CD4-positive, alpha-beta T cell treated with Interleukin-4 for 4 hours (primary cell): ENCODE results near the gene TPCN2.
"Not testable (repeated sequence)": the region's sequence is repeated elsewhere in the genome, so short reads cannot be mapped to it uniquely, and the experiment has no call there.

Experiments used
- DNase-seq: peaks from one replicate; pipeline ENCODE4 v3.0.0-alpha.2; 2020

Gene TPCN2

DNA sequence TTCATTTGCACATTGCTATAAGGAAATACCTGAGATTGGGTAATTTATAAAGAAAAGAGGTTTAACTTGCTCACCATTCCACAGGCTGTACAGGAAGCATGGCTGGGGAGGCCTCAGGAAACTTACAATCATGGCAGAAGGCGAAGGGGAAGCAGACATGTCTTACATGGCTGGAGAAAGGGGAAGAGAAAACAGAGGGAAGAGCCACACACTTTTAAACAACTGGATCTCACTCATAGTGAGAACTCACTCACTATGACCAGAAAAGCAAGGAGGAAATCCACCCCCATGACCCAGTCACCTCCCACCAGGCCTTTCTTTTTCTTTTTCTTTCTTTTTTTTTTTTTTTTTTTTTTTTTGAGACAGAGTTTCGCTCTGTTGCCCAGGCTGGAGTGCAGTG lies 85.5 kb downstream of the TPCN2 start:
- DNase-seq: not testable (repeated sequence)

DNA sequence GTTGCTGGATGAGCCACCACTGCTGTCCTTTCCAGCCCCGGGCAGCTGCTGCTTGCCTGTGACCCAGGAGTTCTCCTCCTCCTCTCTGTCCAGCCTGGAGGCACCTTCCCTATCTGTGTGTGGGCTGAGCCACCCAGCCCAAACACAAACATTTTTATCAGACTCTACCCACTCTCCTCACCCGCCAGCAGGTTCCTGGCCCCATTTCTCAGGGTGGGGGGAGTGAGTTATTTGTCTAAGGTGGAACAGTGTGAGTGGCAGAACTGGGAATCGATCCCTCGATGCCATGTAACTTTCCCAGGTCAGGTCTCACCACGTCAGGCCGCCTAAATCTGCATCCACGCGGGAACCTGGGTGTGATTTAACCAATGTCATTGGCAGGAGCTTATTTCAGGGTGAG lies 86.2 kb downstream of the TPCN2 start:
- no peak for DNase-seq

DNA sequence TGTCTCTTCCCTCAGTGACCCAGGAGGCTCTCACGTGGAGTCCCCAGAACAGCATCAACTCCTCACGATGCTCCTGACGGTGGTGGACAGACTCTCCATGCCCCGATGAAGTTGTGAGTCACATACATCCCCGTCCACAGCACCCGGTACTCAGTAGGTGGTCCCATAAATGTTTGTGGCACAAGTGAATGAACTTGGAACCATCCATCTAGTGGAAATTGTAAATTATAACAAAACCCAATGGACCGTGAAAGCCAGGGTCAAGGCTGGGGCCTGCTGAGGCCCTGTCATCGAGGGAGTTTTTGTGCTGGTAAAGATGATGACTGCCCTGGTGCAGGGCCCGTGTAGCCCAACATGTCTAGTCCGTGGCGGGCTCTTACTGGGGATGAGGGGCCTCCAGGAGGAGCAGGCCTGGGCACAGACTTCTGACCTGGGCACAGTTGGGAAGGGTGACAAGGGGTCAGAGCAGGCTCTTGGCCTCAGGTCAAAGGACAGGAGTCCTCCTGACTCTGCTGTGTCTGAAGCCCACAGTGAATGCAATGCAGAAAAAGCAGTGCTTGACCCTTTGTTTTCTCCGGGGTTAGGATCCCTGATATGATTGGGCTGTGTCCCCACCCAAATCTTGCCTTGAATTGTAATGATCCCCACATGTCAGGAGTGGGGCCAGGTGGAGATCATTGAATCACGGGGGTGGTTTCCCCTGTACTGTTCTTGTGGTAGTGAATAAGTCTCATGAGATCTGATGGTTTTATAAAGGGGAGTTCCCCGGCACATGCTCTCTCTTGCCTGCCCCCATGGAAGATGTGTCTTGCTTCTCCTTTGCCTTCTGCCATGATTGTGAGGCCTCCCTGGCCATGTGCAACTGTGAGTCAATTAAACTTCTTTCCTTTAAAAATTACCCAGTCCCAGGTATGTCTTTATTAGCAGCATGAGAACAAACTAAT lies 87.0 kb downstream of the TPCN2 start:
- no peak for DNase-seq

DNA sequence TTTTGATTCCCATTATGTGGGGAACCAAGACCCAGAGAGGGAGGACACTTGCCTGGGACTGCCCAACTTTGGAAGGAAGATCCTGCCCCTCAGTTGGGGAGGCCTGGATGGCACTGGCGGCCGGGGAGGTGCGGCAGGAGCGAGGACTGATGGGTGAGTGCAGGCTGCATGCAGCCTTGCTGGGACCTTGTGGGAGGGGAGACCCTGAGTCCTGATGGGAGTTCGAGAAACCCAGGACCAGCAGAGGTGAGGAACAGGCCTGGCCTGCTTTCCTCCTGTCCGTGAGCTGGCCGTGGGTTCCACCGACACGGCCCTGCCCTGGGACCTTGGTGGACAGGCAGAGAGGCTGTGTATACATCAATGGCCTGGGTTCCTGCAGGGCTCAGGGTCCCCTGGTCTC lies 87.7 kb downstream of the TPCN2 start:
- no peak for DNase-seq

DNA sequence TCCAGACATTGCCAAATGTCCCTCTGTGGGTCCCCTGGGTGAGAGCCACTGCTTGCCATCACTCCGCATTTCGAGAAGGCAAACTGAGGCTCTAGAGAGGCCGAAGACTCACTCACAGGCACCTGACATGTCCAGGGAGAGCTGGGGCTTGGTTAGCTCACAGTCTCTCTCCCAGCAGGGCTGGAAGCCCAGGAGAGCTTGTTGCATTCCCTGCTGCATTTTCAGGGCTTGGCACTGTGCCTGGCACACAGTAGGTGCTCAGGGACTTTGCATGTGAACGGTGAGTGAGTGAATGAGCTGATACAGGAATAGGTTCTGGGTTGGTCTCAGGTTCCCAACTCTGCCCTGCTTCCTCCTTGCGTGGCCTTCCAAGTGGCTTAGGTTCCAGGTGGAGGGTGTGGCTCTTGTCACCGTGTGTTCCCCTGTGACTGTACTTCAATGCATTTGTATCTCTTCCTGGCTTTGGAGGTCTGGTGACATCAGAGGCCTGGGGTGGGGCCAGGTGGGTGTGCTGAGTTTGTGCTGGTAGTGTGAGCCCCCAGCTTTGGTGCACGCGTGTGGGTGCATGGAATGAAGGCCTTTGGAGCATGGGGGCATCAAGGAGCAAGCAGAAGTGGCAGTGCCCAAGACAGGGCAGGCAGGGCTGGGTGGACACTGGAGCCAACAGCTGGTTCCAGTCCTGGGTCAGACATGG lies 88.6 kb downstream of the TPCN2 start:
- DNase-seq: no peak

DNA sequence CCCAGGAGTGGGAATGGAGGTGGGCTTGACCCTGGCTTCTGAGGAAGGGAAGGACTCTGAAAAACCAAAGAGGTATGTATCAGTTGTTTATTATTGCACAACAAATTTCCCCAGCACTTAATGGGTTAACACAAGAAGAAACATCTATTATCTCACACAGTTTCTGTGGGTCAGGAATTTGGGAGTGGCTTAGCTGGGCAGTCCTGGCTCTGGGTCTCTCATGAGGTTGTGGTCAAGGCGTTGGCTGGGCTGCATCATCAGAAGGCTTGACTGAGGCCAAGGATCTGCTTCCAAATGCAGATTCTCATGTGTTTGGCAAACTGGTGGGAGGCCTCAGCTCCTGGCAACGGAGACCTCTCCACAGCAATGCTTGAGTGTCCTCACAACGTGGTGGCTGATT lies 89.5 kb downstream of the TPCN2 start:
- DNase-seq: no peak

DNA sequence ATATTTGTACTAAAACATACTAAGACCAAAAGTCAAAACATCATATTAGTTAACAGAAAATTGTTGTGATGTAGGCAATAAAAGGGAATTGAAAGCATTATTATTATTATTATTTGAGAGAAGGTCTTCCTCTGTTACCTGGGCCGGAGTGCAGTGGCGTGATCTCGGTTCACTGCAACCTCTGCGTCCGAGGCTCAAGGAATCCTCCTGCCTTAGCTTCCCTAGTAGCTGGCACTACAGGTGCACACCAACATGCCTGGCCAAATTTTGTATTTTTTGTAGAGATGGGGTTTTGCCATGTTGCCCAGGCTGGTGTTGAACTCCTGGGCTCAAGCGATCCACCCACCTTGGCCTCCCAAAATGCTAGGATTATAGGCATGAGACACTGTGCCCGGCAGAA lies 91.4 kb downstream of the TPCN2 start:
- not testable (repeated sequence) for DNase-seq

DNA sequence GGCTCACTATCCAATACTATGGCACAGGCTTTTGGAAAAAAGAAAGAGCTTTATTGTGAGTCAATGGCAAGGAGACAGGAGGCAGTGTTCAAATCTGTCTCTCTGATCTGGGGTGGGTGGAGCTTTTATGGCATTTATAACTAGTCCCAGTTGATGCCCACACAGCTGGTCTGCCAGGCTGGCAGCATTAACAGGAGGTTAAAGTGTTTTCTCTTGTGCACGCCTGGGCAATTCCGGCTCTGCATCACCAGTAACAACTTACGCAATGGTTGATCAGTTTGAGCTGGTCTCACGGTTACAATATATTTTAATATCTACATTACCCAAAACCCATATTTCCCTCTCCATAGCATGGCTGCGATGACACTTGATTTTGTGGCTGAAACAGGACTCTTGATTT lies 91.9 kb downstream of the TPCN2 start:
- no peak for DNase-seq

DNA sequence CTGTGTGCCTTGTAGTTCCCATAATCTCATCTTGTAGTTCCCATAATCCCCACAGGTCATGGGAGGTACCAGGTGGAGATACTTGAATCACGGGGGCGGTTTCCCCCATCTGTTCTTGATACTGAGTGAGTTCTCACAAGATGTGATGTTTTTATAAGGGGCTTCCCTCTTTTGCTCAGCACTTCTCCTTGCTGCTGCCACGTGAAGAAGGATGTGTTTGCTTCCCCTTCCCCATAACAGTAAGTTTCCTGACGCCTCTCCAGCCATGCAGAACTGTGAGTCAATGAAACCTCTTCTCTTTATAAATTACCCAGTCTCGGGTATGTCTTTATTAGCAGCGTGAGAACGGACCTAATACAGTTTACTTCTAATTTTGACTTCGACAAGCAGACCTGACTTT lies 93.0 kb downstream of the TPCN2 start:
- DNase-seq: no peak

DNA sequence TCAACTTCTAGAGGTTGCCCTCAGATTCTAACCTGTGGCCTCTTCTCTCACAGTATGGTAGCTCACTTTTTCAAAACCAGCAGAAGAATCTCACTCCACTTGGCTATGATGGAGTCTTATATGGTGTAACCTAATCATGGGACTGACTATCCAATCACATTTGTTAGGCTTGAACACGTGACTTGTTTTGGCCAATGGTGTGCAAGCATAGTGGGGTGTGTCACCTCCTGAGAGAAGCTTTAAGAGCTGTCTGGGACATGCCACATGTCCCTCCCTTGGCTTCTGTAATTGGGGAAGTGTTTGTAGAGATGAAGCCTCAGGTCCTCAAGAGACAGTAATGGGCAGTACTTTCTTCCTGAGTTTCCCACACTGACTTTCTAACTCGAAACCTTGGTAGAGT lies 94.2 kb downstream of the TPCN2 start:
- DNase-seq: no peak

DNA sequence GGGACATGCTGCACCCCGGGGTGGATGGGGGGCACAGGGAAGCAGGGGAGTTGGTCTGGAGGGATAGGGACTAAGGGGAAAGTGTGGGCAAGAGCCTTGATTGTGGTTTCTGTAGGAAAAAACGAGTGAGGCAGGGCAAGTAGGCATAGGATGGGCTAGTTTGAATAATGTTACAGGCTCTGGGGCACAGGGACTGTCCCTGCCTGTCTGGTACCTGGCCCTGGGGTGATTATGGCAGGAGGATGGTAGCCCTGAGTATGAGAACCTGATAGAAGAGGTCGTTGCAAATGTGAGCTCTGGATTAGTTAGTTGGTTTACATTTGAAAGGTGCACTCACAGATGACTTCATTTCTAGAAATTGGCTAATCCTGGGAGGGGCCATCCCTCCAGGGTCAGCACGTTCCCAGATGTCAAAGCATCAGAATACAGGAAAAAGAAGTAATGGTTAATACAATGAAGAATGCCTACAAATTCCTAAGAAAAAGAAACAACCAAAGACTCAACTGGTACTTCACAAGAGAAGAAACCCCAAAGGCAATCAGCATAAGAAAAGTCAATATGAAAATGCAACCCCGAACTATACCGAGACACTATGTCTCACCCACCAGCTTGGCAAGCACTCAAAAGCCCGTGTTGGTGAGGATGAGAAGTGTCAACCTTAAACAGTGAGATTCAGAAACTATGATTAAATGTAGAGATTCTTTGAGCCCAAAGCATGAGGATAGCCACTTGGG lies 95.8 kb downstream of the TPCN2 start:
- DNase-seq: no peak

DNA sequence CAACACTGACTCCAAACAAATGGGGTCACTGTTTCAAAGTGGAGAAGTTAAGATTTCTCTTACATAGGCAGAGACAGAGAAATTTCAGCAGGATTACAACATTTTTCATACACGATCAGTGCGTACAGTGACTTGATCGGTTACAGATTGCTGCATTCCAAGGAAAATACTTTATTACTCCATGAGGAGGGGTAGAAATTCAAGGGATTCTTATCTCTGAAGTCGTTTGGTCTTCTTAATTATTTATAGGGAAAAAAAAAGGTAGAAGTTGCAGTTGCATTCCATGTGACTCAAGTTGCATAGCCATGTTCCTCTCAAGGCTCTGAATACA lies 96.3 kb downstream of the TPCN2 start:
- DNase-seq: no peak

DNA sequence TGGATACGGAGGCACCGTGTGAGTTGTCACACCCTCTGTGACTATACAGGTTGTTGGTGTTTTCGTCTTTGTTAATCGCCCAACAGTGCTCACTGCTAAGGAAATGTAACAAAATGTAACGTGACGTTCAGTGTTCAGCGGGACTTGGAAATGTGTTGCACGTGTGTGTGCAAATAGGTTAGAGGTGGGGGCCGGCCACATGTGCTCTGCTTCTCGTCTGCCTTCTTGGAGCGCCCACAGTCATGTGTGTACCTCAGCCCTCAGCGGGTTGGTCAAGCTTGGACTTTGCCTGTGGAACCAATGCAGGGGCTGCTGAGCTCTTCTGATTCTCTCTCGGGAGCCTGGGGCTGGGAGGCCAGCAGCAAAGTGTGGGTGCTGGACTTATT lies 99.6 kb downstream of the TPCN2 start:
- no peak for DNase-seq

DNA sequence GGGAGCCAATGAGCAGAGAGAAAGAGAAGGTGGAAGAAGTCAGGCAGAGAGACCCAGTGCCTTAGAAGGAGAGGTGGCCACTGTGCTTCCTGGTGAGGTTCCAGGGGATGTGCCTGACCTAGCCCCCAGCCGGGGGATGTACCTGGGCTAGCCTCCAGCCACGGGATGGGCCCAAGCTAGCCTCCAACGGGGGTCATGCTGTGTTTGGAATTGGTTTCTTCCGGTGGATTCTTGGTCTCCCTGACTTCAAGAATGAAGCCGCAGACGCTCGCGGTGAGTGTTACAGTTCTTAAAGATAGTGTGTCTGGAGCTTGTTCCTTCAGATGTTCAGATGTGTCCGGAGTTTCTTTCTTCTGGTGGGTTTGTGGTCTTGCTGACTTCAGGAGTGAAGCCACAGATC lies 100.1 kb downstream of the TPCN2 start:
- DNase-seq: no peak

DNA sequence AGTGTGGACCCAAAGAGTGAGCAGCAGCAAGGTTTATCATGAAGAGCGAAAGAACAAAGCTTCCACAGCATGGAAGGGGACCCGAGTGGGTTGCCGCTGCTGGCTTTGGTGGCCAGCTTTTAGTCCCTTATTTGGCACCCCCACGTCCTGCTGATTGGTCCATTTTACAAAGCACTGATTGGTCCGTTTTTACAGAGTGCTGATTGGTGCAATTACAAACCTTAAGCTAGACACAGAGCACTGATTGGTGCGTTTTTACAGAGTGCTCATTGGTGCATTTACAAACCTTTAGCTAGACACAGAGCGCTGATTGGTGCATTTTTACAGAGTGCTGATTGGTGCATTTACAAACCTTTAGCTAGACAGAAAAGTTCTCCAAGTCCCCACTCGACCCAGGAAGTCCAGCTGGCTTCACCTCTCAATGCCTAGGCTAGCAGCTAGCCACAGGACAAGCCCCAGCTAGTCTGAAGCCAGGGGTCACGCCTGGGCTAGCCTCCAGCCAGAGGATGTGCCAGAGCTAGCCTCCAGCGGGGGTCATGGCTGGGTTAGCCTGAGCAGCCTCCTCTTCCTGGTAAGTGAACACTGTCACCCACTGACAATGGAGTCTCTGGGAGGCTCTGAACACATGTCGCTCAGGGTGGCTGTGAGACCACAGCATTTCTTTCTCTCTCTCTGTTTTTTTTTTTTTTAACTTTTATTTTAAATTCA lies 100.8 kb downstream of the TPCN2 start:
- DNase-seq: not testable (repeated sequence)

DNA sequence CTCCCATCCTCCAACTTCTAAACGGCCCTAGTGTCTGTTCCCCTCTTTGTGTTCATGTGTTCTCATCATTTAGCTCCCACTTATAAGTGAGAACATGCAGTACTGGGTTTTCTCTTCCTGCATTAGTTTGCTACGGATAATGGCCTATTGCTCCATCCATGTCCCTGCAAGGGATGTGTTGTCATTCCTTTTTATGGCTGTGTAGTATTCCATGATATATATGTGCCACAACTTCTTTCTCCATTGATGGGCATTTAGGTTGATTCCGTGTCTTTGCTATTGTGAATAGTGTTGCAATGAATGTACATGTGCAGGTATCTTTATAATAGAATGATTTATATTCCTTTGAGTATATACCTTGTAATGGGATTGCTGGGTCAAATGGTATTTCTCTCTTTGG lies 101.4 kb downstream of the TPCN2 start:
- DNase-seq: no peak

DNA sequence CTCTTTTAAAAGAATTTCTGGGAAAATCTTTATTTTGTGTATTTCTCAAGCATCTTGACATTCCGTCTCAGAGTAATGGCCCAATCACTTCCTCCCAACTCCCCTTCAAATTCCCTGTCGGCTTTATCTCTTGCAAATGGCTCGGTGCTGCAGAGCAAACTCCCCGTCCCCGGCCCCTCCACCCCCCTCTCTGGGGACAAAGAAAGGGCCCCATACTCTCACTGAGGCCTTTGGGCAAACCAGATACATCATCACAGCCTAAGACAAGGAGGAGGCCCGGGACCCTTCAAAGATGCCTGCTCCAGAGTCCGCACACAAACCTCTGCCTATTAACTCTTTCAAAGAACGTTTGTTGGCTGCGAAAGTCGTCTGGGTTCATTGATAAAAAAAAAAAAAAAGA lies 103.1 kb downstream of the TPCN2 start:
- no peak for DNase-seq

DNA sequence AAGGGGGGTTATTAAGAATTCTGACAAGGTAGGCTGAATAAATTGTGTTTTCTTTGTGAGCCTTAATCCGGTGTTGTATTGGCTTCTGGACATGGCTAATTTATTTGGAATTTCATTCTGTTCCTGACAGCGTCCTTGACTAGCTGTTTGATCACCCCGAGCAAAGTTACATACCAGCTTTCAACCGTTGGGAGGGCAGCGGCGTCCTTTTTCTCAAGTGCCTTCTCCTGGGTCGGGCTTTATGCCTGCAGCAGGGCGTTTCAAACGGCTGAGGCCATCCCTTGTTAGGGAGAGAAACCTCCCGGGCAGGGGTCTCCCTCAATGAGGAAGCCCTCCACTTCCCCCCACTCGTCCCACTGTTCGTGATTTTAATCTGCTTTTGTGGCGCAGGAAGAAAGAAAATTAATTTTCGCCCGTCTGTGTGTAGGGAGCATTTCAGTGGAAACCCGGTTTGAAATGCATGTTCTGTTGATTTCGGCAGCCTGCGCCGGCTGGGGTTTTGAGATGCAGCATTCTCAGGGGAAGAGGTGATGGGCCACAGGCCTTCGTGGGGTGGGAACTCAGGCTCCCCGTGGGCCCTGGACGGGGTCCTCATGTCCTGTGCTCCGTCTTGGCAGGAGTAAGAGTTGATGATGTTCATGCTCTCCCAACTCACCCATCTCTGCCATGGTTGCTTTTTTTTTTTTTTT lies 104.1 kb downstream of the TPCN2 start:
- no peak for DNase-seq

DNA sequence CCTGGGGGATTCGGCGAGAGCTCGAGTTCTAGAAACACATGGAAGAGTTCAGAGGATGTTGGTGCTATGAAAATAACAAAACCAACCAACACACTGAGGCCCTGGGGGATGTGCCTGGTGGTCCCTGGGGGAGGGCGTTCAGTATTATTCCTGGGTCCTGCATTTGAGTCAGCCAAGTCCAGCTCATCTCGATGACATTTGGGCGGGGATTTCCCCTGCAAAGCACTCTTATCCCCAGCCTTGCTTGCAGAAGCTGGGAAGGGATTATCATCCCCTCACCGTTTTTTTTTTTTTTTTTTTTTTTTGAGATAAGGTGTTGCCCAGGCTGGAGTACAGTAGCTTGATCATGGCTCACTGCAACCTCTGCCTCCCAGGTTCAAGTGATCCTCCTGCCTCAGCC lies 104.9 kb downstream of the TPCN2 start:
- no peak for DNase-seq

DNA sequence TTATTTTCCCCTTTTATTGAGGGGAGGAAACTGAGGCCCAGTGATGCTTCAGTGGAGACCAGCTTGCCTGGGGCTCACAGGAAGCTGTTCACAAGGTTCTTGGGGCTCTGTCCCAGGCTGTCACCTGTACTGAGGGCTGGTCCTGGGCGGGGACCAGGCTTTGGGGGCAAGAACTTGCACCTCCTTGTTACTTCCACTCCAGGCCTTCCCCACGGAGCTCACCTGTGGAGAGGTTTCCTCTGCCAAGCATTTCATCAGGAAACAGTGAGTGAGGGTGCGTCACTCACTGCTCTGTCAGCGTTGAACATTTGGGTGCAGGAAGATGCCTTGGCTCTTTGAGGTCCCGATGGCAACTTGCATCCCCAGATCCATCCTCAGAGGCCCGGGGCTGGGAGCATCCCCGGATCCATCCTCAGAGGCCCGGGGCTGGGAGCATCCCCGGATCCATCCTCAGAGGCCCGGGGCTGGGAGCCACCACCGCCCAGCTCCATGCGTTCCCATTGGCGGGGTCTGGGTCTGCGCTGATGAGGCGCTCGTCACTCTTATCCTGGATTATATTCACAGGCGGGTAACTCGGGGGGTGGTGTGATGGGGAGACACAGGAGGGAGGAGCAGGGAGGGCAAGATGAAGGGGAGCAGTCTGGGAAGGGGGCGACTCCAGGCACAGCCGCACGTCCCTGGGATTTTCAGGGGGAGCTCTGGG lies 105.6 kb downstream of the TPCN2 start:
- DNase-seq: no peak

DNA sequence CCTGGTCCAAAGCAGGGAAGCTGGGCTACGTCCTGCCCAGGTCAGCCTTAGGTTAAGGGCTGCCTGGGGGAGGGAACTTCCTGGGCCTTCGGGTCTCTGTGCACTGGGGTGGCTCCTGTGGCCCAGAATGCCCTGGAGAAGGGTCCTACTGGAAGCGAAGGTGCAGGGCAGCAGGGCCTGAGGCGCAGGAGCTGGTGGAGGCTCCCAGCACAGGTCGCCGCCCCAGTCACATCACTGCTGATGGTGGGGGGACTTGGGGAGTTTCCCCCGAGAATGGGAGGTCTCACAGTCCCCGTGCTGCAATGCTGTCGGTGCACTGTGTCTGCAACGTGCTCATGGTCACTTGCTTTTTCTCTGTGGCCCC lies 106.2 kb downstream of the TPCN2 start:
- DNase-seq: no peak
